Measurements from ENCODE around the gene OLIG2.

Gene OLIG2

DNA sequence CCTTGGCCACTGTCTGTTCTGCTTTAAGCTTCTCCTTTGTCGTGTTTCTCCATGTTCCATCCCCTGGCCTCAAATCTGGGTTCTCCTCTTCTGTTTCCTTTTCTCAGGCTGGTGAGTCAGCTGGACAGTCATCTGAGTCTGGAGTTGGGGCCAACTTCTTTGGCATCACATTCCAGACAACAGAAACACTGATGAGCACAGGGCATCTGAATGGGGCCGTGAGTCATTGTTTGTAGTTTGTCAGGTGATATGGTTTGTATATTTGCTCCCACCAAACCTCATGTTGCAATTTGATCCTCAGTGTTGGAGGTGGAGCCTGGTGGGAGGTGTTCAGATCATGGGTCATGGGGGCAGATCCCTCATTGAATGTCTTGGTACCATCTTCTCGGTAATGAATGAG lies 14.3 kb upstream of the OLIG2 start:
- no peak overlapping the region for H3K27ac ChIP-seq (replicated peaks)

DNA sequence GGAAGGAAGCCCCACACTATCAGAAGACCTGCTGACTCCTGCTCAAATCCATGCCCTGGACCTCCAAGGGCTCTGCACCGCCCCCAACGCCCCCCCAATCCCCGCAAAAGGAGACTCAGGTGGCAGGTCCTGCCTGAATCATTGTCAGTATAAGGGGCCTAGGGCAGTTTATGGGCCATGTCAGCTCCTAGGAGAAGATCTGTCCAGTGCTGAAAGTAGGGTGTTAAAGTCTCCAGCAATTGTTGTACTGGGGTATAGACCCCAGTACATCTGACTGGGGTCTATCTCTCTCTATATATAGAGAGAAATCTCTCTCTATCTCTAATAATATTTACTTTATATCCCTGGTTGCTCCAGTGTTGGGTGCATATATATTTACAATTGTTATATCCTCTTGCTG lies 12.1 kb upstream of the OLIG2 start:
- H3K27me3 ChIP-seq (ENCODE audit: insufficient read depth, poor library complexity, severe bottlenecking) = no peaks in the 10 kb centered on the region
- H3K4me3 ChIP-seq (replicated peaks; ENCODE audit: insufficient read depth, low read length) = no peak overlapping the region
- TF ChIP-seq POLR2AphosphoS5 (IDR thresholded peaks at IDR 0.05; ENCODE audit: low read depth) = no peak
- TF ChIP-seq SPI1 (IDR thresholded peaks at IDR 0.05; ENCODE audit: borderline replicate concordance, low read depth) = no peak
- TF ChIP-seq, protein P1, sequence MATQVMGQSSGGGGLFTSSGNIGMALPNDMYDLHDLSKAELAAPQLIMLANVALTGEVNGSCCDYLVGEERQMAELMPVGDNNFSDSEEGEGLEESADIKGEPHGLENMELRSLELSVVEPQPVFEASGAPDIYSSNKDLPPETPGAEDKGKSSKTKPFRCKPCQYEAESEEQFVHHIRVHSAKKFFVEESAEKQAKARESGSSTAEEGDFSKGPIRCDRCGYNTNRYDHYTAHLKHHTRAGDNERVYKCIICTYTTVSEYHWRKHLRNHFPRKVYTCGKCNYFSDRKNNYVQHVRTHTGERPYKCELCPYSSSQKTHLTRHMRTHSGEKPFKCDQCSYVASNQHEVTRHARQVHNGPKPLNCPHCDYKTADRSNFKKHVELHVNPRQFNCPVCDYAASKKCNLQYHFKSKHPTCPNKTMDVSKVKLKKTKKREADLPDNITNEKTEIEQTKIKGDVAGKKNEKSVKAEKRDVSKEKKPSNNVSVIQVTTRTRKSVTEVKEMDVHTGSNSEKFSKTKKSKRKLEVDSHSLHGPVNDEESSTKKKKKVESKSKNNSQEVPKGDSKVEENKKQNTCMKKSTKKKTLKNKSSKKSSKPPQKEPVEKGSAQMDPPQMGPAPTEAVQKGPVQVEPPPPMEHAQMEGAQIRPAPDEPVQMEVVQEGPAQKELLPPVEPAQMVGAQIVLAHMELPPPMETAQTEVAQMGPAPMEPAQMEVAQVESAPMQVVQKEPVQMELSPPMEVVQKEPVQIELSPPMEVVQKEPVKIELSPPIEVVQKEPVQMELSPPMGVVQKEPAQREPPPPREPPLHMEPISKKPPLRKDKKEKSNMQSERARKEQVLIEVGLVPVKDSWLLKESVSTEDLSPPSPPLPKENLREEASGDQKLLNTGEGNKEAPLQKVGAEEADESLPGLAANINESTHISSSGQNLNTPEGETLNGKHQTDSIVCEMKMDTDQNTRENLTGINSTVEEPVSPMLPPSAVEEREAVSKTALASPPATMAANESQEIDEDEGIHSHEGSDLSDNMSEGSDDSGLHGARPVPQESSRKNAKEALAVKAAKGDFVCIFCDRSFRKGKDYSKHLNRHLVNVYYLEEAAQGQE (IDR thresholded peaks at IDR 0.05; ENCODE audit: insufficient replicate concordance, low read depth) = peak; percentile 88
- DNase-seq (ENCODE audit: low read depth in 1 of 2, low spot score in 1 of 2) = no peak
- H3K27ac ChIP-seq (replicated peaks) = no peak overlapping the region

More for the DNA sequence above, 14.3 kb upstream of the OLIG2 start:
- peak in 1 of 2 experiments; percentile 34 for DNase-seq (ENCODE audit: low read depth in 1 of 2, low spot score in 1 of 2)
- TF ChIP-seq SPI1 (IDR thresholded peaks at IDR 0.05; ENCODE audit: borderline replicate concordance, low read depth) = no peak
- TF ChIP-seq, protein P1 (IDR thresholded peaks at IDR 0.05; ENCODE audit: insufficient replicate concordance, low read depth) = no peak
- TF ChIP-seq, protein P2, sequence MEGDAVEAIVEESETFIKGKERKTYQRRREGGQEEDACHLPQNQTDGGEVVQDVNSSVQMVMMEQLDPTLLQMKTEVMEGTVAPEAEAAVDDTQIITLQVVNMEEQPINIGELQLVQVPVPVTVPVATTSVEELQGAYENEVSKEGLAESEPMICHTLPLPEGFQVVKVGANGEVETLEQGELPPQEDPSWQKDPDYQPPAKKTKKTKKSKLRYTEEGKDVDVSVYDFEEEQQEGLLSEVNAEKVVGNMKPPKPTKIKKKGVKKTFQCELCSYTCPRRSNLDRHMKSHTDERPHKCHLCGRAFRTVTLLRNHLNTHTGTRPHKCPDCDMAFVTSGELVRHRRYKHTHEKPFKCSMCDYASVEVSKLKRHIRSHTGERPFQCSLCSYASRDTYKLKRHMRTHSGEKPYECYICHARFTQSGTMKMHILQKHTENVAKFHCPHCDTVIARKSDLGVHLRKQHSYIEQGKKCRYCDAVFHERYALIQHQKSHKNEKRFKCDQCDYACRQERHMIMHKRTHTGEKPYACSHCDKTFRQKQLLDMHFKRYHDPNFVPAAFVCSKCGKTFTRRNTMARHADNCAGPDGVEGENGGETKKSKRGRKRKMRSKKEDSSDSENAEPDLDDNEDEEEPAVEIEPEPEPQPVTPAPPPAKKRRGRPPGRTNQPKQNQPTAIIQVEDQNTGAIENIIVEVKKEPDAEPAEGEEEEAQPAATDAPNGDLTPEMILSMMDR (IDR thresholded peaks at IDR 0.05; ENCODE audit: insufficient read depth, low read length) = no peak
- no peaks in the 10 kb centered on the region for H3K27me3 ChIP-seq (ENCODE audit: insufficient read depth, poor library complexity, severe bottlenecking)
- H3K4me3 ChIP-seq (replicated peaks; ENCODE audit: insufficient read depth, low read length) = no peak overlapping the region

DNA sequence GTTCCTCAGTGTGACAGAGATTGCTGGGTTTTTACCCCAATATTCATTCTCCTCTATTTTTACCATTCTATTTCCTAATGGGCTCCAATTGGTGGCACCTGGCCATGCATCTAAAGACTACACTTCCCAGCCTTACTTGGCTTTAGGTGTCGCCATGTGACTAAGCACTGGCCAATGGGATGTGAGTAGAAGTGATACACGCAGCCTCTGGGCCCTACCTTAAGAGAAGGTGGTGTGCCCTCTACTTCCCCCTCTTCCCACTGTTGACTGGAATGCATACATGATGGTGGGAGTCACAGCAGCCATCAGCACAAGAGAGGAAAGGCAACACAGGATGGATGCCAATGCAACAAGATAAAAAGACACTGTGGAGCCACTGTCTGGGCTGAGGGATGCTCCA lies 11.4 kb upstream of the OLIG2 start:
- Histone ChIP-seq H3K27ac (replicated peaks) (no peak overlapping the region), H3K27me3 (ENCODE audit: insufficient read depth, poor library complexity, severe bottlenecking) (no peaks in the 10 kb centered on the region), H3K4me3 (replicated peaks; ENCODE audit: insufficient read depth, low read length) (no peak overlapping the region)
- DNase-seq (ENCODE audit: low read depth in 1 of 2, low spot score in 1 of 2) = no peak
- TF ChIP-seq POLR2AphosphoS5 (IDR thresholded peaks at IDR 0.05; ENCODE audit: low read depth) (no peak), SPI1 (IDR thresholded peaks at IDR 0.05; ENCODE audit: borderline replicate concordance, low read depth) (no peak), GABPA (IDR thresholded peaks at IDR 0.05; ENCODE audit: low read depth) (no peak)
- TF ChIP-seq, protein P2 (IDR thresholded peaks at IDR 0.05; ENCODE audit: insufficient read depth, low read length) = no peak
- TF ChIP-seq, protein P1 (IDR thresholded peaks at IDR 0.05; ENCODE audit: insufficient replicate concordance, low read depth) = no peak

DNA sequence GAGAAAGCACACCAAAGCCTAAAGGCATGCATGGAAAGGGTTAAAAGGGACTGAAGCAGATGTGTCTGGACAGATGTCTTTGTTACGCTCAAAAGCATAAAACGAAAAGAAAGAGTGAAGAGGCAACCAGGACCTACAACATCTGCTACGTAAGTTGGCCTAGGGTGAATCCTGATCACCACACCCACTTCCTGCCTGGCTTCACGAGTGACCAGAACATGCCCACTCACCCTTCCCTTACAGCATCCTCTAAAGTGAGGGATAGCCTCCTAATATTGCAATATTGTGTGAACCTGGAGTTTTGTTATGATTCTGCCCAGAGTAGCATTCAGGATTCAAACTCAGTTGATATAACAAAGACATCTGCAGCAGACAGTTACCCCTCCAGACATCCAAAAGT lies 10.6 kb upstream of the OLIG2 start:
- Histone ChIP-seq H3K27ac (replicated peaks) (no peak overlapping the region), H3K27me3 (ENCODE audit: insufficient read depth, poor library complexity, severe bottlenecking) (no peaks in the 10 kb centered on the region), H3K4me3 (replicated peaks; ENCODE audit: insufficient read depth, low read length) (no peak overlapping the region)
- TF ChIP-seq GABPA (IDR thresholded peaks at IDR 0.05; ENCODE audit: low read depth) = no peak
- TF ChIP-seq, protein P2 (IDR thresholded peaks at IDR 0.05; ENCODE audit: insufficient read depth, low read length) = no peak
- TF ChIP-seq SPI1 (IDR thresholded peaks at IDR 0.05; ENCODE audit: borderline replicate concordance, low read depth) = no peak
- TF ChIP-seq, protein P1 (IDR thresholded peaks at IDR 0.05; ENCODE audit: insufficient replicate concordance, low read depth) = no peak
- no peak for TF ChIP-seq POLR2AphosphoS5 (IDR thresholded peaks at IDR 0.05; ENCODE audit: low read depth)
- no peak for DNase-seq (ENCODE audit: low read depth in 1 of 2, low spot score in 1 of 2)
